Islet precursor cell (in vitro differentiated cells): ENCODE data around the gene MIEF2.
A peak's percentile ranks its signal among the peaks of the same experiment; 100 is the strongest.
"Not testable (repeated sequence)": the region's sequence is repeated elsewhere in the genome, so short reads cannot be mapped to it uniquely, and the experiment has no call there.

Experiments
- DNase-seq: peaks from one replicate; pipeline ENCODE4 v3.0.0-alpha.2; 2018

MIEF2 gene, protein sequence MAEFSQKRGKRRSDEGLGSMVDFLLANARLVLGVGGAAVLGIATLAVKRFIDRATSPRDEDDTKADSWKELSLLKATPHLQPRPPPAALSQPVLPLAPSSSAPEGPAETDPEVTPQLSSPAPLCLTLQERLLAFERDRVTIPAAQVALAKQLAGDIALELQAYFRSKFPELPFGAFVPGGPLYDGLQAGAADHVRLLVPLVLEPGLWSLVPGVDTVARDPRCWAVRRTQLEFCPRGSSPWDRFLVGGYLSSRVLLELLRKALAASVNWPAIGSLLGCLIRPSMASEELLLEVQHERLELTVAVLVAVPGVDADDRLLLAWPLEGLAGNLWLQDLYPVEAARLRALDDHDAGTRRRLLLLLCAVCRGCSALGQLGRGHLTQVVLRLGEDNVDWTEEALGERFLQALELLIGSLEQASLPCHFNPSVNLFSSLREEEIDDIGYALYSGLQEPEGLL

DNA sequence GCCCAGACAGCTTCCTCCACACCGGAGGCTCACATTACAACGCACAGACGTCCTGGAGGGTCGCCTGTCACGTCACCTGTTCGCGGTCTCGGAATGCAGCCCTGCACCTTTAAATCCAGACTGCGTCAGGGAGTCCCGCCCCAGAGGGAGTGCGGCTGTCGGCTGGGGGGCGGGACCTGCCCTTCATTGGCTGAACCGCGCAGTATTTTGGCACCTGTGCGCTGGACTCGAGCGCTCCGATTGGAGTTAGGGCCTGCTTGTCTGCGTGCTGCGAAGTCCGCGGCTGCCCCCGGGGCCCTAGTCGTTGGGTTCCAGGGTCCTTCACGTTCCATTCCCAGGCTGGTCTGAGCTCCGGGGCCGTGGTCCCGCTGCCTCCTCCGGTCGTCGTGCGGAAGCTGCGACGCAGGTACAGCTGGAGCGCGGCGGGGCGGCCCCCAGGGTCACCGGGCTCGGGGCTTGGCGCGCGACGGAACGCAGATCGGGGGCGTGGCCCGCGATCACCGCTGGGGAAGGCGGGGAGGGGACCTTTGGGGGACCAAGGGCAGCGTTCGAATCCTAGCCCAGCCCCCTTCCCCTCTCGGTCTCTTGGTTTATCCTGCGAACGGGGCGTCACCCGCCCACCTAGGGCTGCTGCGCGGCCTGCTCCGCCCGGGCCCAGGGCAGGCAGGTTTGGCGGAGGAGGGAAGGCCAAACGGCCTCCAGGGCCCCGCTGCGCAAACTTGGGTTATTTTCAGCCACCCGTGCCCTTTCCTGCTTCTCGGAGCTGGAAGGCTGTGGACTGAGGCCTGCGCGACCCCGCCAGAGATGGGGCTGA lies at the start of gene MIEF2:
Gene MIEF2 (plus strand): TSS at position 331 of the 814 bp plus-strand sequence. CDS start 2,059 bp downstream, outside the sequence.
- peak; percentile 99 for DNase-seq

DNA sequence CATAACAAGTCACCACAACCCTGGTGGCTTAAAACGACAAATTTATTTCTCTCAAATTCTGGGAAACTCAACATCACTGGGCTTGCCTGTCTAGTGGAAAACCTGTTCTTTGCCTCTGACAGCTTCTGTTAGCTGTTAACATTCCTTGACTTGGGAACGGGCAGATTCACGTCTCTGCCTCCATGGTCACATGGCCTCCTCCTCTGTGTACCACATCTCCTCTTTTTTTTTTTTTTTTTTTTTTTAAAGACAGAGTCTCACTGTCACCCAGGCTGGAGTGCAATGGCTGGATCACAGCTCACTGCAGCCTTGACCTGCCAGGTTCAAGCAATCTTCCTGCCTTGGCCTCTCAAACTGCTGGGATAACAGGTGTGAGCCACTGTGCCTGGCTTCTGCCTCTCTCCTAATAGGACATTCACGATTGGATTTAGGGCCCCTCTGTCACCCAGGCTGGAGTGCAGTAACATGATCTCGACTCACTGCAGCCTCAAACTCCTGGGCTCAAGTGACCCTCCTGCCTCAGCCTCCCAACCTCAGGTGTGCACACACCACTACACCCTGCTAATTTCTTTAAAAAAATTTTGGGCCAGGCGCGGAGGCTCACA lies 46.7 kb upstream of the MIEF2 start:
- DNase-seq = peak; percentile 81

DNA sequence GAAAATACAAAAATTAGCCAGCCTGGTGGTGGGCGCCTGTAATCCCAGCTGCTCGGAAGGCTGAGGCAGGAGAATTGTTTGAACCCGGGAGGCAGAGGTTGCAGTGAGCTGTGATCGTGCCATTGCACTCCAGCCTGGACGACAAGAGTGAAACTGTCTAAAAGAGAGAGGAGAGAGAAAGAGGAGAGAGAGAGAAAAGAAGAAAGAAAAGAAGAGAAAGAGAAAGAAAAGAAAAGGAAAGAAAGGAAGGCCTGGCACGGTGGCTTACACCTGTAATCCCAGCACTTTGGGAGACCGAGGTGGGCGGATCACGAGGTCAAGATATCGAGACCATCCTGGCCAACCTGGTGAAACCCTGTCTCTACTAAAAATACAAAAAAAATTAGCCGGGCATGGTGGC lies 43.6 kb upstream of the MIEF2 start:
- not testable (repeated sequence) for DNase-seq

DNA sequence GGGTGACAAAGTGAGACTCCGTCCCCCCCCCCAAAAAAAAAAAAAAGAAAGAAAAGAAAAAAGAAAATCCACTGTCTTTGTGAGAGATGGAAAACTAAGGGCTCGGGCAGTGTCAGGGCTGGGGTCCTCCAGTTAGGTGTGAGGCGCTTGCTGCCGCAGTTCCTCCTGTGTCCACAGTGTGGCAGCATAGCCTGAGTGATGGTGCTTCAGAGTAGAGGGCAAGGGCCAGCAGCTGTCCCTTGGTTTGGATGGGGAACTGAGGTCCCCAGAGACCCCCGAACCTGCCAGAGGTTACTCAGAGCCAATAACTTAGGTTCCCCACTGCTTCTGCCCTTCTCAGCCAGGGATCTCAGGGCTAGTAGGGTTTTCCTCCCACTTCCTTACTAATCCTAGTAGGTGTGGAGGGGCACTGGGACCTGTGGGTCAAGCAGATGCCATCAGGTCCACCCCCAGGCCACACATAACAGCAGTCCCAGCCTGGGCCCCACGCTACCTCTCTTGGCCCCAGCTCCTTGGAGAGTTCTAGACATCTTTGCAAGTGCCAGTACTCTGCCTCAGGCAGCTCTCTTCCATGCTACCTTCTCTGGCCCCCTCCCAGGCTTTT lies 42.9 kb upstream of the MIEF2 start:
- peak; percentile 93 for DNase-seq

DNA sequence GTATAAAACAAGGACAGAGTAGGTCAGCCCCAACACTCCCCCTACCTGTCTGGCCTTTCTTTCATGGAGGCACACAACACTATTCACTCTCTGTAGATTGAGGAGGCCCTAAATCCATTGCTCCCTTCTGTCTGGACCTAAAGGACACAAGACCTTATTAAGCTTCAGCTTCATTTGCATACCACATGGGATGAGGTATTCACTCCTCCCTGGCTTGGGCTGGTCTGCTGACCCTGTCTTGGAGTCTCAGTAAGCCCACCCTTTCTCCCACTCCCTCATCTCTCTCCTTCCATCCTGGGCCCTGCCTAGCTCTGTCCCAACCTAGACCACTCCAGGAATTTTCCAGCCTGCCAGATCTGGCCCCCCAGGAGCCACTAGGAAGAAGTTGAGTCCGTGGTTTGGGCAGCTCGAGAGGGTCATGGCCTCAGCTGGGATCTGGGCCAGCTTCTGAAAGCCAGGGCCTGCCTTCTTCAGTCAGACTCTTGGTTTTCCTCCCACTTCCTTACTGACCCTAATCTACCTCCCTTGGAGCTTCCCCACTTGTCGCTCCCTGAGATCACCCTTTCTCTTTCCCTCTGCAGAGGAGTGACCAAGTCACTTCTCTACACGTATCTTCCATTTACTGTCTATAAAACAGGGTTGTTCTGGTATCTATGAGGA lies 41.6 kb upstream of the MIEF2 start:
- DNase-seq = peak; percentile 51

DNA sequence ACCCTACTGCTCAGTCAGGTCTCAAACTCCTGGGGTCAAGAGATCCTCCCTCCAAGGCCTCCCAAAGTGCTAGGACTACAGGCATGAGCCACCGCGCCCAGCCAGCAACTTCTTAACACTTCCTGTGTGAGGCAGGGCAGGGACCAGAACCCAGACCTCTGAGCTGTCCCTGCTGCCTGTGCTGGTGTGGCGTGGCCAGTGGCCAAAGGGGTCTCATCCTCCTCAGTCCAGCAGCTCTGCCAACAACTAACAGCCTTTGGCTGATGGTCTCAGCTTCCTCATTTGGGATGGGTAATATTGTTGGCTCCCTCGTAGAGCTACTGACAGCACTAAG lies 36.4 kb upstream of the MIEF2 start:
- peak; percentile 80 for DNase-seq

DNA sequence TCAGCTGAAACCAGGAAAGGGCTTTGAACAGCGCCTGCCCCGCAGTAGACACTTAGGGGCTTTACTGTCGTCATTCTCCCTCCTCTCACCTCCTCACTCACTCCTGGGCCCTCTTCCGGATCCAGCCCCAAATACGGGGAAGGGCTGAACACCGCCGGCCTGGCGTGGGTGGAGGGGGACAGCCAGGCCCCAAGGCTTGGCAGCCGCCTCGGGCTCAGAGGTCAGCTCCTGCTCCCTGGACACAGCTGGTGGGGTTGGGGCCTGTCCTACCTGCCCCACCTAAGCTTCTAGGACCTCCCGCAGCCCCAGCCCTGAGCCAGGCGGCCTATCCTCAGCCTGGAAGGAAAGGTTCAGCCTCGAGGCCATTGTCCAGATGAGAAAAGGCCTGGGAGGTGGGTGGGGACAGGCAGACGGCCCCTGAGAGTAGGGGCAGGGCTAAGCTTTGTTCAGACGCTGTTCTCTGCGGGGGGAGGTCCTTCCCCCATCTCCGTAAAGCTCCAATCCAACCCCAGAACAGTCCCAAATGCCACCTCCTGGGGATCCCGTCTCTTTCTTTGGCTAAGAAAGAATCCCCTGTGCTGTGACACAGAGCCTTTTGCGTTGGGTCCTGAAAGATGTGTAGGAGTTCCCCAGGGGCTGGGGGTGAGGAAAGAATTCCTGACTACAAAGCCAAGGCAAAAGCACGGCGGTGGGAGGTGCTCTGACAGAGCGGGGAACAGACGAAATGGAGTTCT lies 35.9 kb upstream of the MIEF2 start:
- DNase-seq = peak; percentile 96

DNA sequence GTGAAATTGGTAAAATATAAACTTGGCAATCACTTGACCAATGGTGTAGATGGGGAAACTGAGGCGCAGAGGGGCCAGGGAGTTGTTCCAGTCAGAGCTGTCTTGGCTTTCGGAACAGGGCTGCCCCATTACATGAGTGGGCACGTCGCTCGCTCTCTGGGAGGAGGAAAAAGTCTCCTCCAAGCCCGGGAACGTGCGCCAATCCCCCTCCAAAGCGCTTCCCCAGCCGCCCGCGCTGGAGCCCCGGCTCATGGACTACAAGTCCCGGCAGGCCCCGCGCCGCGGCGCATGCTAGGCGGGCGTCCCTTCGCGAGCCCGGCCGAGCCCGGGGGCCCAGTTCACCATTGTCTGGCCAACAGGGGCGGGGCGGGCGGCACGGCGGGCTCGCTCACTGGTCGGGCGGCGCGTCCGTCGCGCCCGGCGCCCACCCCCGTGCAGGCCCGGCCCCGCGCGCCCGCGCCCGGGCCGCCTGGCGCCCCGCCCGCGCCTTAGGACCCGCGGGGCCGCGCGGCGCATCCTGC lies 35.3 kb upstream of the MIEF2 start, which contains the start of gene LLGL1:
Gene LLGL1 (plus strand): TSS at position 515 of the 521 bp plus-strand sequence. CDS start 48 bp downstream, outside the sequence.
- DNase-seq = peak; percentile 99

DNA sequence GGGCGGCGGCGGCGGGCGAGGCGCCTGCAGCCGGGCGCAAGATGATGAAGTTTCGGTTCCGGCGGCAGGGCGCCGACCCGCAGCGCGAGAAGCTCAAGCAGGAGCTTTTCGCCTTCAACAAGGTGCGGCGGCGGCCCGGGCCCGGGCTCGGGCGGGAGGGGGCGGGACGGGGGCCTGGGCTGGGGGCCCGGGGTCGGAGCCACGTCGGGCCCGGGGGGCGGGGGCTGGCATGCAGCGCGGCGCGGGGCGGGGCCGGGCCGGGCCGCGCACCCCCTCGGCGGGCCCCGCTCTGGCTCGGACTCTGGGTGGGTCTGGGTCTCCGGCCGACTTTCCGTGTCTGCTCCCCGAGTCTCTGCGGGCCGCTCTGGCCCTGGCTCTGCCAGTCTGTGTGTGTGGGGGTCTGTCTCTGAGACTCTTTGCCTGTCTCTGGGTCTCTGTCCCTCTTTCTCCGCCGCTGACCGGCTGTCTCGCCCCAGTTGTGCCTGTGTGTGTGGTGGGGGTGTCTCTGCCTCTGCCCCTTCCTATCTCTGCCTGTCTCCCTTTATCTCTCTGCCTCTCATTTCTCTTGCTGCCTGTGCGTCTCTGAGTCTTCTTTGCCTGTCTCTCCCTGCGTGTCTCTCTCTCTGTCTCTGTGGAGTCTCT lies 34.7 kb upstream of the MIEF2 start:
- DNase-seq = peak; percentile 74

DNA sequence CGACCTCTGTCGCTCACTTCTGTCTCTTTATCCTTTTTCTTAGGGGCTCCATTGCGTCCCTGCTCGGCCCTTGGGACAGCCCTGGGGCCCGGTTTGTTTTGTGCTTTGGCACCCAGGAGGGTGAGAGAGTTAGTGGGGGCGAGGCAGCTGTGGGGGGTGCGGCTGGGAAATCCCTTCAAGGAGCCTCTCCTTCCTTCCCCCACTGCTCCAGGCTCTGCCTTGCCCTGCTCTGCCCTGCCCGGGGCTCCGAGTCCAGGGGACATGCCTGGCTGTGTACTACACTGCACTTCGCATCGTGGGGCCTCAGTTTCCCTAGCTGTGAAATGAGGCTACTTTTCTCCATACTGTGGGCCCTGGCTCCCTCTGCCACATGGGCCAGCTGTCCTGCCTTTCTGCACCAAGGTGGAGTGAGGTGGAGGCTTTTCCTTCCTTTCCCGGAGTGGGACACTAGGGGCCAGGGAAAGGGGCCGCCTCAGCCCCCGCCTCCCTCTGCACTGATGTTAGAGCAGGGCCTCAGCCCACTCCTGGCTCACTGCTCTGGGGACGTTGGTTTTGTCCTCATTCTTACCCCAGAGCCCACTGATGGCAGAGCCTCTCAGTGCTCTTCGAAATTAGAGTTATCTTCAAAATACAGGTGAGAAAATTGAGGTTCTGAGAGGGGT lies 34.0 kb upstream of the MIEF2 start:
- no peak for DNase-seq

DNA sequence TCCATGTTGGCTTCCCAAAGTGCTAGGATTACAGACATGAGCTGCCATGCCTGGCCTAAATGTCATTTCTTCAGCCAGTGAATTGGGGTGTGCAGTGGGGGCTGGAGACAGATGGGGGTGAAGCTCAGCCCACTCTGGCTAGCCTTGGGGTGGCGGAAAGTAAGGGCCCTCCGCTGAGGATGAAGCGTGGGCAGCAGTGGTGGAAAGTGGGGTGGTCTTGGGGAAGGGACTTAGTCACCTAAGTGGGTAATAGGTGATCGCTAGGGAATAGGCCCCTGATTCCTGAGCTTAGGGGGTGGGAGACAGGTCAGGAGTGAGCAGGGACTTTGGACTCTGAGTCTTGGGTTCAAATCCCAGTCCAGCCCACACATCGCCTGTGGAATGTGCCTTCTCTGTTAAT lies 32.8 kb upstream of the MIEF2 start:
- no peak for DNase-seq

DNA sequence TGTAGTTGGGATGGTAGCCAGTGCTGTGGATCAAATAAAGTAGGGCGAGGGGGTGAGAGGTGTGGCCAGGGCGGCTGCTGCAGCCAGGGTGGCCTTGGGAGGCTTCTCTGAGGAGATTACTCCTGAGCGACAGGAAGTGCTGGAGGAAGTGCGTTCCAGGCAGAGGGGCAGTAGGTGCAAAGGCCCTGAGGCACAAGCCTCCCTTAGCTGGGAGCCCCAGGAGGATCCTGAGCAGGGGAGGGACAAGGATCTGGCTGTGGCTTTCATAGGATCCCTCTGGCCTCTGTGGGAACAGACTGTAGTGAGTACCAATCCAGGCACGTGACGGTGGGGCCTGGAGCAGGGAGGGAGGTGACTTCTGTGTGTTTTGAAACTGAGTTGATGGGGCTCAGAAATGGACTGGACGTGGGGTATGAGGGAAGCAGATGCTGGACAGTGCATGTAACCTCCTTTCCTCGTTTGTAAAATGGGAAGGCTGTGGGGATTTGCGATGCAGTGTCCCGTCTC lies 32.2 kb upstream of the MIEF2 start:
- no peak for DNase-seq

DNA sequence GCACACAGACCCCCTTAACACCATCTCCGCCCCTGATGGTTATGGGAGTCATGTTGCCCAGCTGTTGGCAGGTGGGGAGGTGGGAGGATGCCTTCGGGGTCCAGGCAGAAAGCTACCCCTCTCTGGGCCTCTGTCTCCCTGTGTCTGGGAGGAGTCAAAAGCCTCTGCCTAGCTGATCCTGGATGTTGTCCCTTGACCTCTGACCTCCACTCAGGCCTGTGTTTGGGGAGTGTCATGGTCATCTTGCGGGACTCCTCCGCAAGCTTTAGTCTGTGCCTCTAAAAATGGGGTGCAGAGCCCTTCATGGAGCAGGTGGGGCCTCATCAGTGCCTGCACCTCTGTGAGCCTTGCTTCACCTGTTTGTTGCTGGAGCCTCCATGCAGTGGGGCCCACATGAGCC lies 31.2 kb upstream of the MIEF2 start:
- DNase-seq = no peak

DNA sequence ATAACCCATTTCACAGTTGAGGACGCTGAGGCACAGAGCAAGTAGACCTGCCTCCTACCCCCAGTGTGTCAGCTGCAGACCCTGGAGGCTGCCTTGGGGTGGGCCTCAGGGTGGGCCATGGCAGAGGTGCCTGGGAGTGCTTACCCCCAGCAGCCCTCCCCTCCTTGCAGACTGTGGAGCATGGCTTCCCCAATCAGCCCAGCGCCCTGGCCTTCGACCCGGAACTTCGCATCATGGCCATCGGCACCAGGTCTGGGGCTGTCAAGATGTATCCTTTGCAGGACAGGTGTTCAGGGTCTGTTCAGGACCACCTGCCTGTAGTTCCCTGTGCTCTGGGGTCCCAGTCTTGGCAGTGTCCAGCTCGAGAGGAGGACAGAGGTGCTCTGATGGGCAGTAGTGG lies 30.7 kb upstream of the MIEF2 start:
- DNase-seq = no peak

DNA sequence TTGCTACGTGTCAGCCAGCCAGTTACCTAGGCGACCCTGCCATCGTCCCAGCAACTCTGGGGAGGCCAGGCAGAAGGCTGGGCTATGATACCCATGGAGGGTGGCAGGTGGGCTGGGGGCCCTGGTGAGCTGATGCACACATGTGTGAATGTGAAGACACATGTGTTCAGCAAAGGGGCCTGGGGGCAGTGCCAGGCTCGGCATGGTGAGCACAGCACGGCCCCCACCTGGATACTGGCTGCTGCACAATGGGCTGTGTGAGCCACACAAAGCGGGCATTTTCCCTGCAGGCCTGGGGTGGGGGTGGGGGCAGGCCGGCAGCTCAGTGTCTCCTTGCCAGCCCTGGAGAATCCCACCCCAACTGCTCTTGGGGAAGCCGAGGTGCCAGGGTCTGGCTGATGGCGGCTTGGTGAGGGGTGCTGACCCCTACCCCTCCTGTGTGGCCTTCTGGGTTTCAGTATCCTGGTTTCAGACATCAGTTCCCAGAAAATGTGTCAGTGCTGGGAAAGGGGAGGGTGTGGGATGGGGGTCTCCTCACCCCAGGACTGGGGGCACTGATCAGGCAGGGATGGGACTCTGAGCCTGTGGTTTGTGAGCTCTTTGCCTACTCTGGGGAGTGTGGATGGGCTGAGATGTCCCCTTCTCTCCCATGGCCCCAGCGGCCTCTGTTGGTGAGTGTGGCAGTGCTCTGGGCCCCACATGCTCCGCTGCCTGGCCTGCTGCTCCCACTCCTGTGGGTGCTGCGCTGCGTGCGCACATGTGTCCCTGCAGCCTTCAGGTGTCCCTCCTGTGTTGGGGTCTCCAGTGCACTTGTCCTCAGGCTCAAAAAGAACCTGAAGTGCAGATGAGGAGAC lies 29.9 kb upstream of the MIEF2 start:
- DNase-seq = no peak

DNA sequence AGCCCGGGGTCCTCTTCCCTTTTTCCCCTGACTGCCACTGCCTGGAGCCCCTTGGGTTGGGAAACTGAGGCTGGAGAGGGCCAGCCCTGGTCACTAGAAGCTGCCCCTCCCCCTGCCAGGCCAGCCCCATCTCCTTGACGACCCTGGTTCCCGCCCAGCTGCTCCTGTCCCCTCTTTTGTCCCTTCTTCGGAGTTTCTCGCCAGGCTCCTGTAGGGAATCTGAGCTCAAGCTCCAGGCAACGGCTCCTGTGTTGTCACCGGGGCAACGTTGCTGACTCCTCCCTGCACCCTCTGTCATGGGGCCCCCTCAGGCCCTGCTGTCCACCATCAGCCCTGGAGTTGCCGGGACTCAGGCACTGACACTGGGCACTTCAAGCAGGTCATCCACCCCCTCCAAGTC lies 29.3 kb upstream of the MIEF2 start:
- DNase-seq = no peak

DNA sequence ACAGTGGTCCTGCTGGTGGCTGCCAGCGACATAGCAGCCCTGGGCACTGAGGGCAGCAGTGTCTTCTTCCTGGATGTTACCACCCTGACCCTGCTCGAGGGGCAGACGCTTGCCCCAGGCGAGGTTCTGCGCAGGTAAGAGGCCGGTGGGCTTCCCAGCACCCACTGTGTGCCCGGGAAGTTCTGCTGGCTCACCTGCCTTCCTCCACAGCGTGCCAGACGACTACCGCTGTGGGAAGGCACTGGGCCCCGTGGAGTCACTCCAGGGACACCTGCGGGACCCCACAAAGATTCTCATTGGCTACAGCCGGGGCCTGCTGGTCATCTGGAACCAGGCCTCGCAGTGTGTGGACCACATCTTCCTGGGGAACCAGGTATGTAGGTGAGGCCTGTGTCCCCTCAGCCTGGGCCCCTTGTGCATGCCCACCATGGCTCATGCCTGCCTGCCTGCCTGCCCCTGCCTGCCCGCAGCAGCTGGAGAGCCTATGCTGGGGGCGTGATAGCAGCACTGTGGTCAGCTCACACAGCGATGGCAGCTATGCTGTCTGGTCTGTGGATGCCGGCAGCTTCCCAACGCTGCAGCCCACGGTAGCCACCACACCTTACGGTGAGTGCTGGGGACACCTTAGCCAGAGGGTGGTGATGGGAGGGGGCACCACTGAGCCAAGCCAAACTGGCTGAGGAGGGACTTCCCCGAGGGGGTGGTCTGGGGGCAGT lies 26.5 kb upstream of the MIEF2 start:
- no peak for DNase-seq

DNA sequence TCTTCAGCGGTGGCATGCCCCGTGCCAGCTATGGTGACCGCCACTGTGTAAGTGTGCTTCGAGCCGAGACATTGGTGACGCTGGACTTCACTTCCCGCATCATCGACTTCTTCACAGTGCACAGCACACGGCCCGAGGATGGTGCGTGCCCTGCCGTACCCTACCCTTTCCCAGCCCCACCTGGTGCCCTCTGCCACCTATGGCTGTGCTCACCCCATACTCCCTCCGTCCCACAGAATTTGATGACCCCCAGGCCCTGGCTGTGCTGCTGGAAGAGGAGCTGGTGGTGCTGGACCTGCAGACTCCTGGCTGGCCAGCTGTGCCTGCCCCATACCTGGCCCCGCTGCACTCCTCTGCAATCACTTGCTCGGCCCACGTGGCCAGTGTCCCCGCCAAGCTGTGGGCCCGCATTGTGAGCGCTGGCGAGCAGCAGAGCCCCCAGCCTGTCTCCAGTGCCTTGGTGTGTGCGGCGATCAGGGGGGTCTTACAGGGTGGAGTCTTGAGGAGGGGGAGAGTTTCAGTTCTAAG lies 25.5 kb upstream of the MIEF2 start:
- DNase-seq = no peak
